Left ventricle myocardium inferior (tissue), 1 donor: Measurements from ENCODE around the gene NDUFB6. TPM values are rescaled to one million over a fixed set of nuclear protein-coding genes. Genes with fewer than 3 reads are reported as not detected.

ENCODE experiments used
- DNase-seq: peaks from one replicate; pipeline ENCODE4 v3.0.0-alpha.2; 2020
- H3K27ac ChIP-seq: fragments of 200-600 bp; replicated peaks from 2 replicates; pipeline ENCODE4 v1.8.0; 2021
- H3K27me3 ChIP-seq: fragments of 200-600 bp; 2 replicates; pipeline ENCODE4 v1.8.0; 2021; ENCODE audit warnings: low read depth
- H3K36me3 ChIP-seq: fragments of 200-600 bp; 2 replicates; pipeline ENCODE4 v1.8.0; 2021
- H3K4me1 ChIP-seq: fragments of 200-600 bp; 2 replicates; pipeline ENCODE4 v1.8.0; 2021
- H3K4me3 ChIP-seq: fragments of 200-600 bp; 2 replicates; pipeline ENCODE4 v1.8.0; 2021; ENCODE audit warnings: mild to moderate bottlenecking, moderate library complexity
- H3K9me3 ChIP-seq: fragments of 200-600 bp; replicated peaks from 2 replicates; pipeline ENCODE4 v1.8.0; 2021
- CTCF ChIP-seq: fragments of 200-600 bp; IDR thresholded peaks from 2 replicates; pipeline ENCODE4 v1.8.0; 2021; ENCODE audit warnings: antibody characterized with exemption, mild to moderate bottlenecking, borderline replicate concordance
- intact Hi-C: fragments of 100-400 bp; cut with micrococcal nuclease; formaldehyde crosslinking; loops from one replicate; pipeline ENCODE4 v1.11.0; 2022
- total RNA-seq: library from RNA; stranded (reverse); fragmentation: NEBNext Ultra II Directional; extraction: Animal tissue kit (Norgen Biotek cat#: 25700); gene quantifications from one replicate; pipeline ENCODE4 v1.2.1, GENCODE V29; 2021
- donor health status: DM: no; HTN: yes; CAD: no; lungs with severe emphysema.

NDUFB6 gene
- total RNA-seq, 1 donor from 2014 or later = 174 TPM

GRCh38 chr9:32516241-32516640 lies 56.7 kb downstream of the NDUFB6 start:
- DNase-seq = no peak
- H3K27me3 ChIP-seq = no peaks in the 10 kb centered on the region
- no peak overlapping the region for H3K27ac ChIP-seq
- intact Hi-C loops = loop anchor here (10.0 kb wide), 1 partner anchor 61 kb away; no protein-coding TSS in a partner anchor
- peaks cover 9% of the 10 kb centered on the region for H3K9me3 ChIP-seq
- H3K4me1 ChIP-seq = no peaks in the 10 kb centered on the region
- TF ChIP-seq CTCF = no peak
- no peaks in the 10 kb centered on the region for H3K36me3 ChIP-seq
- H3K4me3 ChIP-seq = no peak overlapping the region

DNA sequence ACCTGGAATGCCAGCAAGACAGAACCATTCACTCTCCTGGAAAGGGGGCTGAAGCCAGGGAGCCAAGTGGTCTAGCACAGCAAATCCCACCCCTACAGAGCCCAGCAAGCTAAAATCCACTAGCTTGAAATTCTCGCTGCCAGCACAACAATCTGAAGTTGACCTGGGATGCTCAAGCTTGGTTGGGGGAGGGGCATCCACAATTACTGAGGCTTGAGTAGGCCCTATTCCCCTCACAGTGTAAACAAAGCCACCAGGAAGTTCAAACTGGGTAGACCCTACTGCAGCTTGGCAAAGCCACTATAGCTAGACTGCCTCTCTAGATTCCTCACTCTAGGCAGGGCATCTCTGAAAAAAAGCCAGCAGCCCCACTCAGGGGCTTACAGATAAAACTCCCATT lies 64.2 kb downstream of the NDUFB6 start:
- Histone ChIP-seq H3K36me3 (no peaks in the 10 kb centered on the region), H3K27me3 (no peaks in the 10 kb centered on the region), H3K4me1 (no peaks in the 10 kb centered on the region), H3K9me3 (no peaks in the 10 kb centered on the region), H3K27ac (no peak overlapping the region), H3K4me3 (no peak overlapping the region)
- DNase-seq = no peak
- intact Hi-C loops = no loop called here
- no peak for TF ChIP-seq CTCF

- Histone ChIP-seq H3K36me3 (peaks cover 15% of the 10 kb centered on the region), H3K4me3 (no peak overlapping the region), H3K27ac (no peak overlapping the region), H3K4me1 (no peaks in the 10 kb centered on the region), H3K27me3 (no peaks in the 10 kb centered on the region), H3K9me3 (peaks cover 4% of the 10 kb centered on the region)
- DNase-seq = no peak
- TF ChIP-seq CTCF = no peak
- intact Hi-C loops = no loop called here
Measured at GRCh38 chr9:32503008-32503407, 70.0 kb downstream of the NDUFB6 start.

Other genes with a start within 250 kb of the NDUFB6 start
- 62.7 TPM for gene ACO1, start 188.5 kb downstream of the NDUFB6 start, total RNA-seq
- gene RIGI, start 47.0 kb downstream of the NDUFB6 start, total RNA-seq = 3.8 TPM
- 17.3 TPM for gene SMIM27, start 20.8 kb downstream of the NDUFB6 start, total RNA-seq
- gene TOPORS, start 20.6 kb downstream of the NDUFB6 start, total RNA-seq = 8.4 TPM
- gene TAF1L, start 62.5 kb upstream of the NDUFB6 start, total RNA-seq = not detected
- not detected for gene TMEM215, start 210.4 kb upstream of the NDUFB6 start, total RNA-seq